ENCODE data around the gene IFNA16.
"Not testable (repeated sequence)": the region's sequence is repeated elsewhere in the genome, so short reads cannot be mapped to it uniquely, and the experiment has no call there.

The IFNA16 gene

DNA sequence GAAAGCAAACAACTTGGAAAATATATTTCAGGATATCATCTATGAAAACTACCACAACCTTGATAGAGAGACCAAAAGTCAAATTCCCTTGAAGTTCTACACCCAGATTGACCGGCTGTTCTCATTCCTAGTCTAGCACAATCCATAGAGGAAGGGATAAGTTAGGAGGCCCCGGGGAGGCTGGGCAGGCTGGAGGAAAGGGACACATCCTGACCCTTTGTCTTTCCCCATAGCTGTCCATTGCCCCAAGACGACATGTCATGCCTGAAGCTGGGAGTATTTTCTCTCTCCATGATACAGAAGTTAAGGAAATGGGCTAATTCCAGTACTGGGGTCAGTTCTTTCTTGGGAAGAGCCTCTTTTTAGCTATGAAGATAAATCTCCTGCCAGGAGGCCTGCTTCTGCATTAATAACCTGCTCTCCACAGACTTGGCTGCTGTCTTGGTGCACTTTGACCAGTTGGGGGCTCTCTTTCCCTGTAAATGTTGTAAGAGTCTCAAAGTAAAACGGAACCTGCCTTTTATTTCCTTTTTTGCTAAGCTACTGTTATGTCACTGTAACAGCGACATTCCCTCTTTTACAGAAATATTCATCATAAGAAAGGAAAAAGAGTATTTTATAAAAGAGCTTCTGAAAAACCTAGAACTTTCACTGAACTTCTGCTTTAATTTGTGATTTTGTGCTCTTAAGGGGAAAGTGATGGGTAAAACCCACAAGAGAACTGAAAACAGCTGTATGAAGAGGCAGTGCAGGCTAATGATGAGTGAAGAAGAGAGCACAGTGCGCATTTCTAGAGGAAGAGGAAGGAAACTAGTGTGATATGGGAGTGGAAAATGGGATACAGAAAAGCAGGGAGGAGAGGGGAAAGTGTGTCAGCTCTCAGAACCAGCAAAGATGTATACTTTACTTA lies 22.0 kb downstream of the IFNA16 start:
- DNase-seq: not testable (repeated sequence)

DNA sequence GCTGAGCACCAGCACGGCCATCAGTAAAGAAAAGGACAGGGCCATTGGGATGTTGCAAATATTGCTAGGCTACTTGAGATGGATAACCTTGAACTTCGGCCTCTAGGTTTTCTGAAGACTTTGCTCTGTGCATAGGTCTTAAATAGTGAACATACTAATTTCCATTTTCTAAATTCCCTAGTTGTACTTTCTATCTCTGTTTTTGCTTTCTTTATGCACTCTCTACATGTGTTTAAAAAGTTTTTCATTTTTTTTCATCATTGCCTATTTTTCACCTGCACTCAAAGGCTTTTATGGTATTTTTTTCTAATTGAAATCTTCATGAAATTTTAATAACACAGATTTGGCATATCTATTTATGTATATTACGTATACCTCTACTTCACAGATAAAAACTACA lies 29.6 kb downstream of the IFNA16 start, which contains the start of gene IFNA4:
Gene IFNA4, minus strand, starts transcription at position 101 of the 400 bp plus-strand sequence. Its CDS starts 56 bp downstream, at position 45.
- not testable (repeated sequence) for DNase-seq

DNA sequence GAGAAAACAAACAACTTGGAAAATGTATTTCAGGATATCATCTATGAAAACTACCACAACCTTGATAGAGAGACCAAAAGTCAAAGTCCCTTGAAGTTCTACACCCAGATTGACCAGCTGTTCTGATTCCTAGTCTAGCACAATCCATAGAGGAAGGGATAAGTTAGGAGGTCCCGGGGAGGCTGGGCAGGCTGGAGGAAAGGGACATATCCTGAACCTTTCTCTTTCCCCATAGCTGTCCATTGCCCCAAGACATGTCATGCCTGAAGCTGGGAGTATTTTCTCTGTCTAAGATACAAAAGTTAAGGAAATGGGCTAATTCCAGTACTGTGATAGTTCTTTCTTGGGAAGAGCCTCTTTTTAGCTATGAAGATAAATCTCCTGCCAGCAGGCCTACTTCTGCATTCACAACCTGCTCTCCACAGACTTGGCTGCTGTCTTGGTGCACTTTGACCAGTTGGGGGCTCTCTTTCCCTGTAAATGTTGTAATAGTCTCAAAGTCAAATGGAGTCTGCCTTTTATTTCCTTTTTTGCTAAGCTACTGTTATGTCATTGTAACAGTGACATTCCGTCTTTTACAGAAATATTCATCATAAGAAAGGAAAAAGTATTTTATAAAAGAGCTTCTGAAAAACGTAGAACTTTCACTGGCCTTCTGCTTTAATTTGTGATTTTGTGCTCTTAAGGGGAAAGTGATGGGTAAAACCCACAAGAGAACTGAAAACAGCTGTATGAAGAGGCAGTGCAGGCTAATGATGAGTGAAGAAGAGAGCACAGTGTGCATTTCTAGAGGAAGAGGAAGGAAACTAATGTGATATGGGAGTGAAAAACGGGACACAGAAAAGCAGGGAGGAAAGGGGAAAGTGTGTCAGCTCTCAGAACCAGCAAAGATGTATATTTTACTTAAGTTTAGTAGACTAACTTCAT lies 34.0 kb downstream of the IFNA16 start:
- DNase-seq: not testable (repeated sequence)

DNA sequence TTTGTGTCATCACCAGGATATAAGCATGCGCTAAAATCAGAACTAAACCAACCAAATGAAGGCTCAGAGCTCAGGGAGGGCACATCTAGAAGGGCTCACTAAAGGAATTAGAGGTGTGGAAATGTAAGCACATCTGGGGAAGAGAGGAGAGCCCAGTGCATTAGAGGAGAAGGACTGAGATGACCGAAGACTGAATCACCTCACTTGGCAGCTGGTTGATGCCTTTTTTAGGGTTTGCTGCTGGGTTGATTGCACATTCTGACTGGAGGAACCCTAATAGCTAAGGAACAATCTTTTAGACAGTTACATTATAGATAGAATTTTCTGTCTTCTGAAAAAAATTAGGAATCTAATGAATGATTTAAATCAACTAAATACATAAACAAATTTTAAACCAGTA lies 42.4 kb downstream of the IFNA16 start:
- no peak for DNase-seq

DNA sequence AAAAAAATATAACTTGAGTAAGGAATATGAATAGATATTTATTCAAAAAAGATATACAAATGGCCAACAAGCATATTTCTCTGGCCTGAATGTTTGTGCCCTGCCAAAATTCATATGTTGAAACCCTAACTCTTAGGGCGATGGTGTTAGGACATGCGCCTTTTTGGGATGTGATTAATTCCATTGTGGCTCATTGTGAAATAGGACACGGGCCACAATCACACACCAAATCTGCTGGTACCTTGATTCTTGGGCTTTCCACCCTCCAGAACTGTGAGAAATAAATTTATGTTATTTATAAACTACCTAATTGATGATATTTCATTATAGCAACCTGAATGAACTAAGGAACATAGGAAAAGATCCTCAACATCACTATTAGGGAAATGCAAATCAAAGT lies 45.0 kb downstream of the IFNA16 start:
- DNase-seq: no peak

DNA sequence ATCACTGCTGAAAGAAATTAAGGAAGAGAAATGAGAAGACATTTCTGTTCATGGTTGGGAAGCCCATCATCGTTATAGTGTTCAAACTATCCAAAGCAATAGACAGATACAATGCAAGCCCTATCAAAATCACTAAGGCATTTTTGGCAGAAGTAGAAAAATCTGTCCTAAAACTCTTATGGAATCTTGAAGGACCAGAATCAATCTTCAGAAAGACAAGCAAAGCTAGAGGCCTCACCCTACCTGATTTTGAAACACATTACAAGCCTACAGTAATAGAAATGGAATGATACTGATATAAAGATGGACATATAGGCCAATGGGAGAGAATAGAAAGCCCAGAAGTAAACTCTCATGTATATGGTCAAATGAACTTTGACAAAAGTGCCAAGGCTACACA lies 45.8 kb downstream of the IFNA16 start:
- DNase-seq: no peak

DNA sequence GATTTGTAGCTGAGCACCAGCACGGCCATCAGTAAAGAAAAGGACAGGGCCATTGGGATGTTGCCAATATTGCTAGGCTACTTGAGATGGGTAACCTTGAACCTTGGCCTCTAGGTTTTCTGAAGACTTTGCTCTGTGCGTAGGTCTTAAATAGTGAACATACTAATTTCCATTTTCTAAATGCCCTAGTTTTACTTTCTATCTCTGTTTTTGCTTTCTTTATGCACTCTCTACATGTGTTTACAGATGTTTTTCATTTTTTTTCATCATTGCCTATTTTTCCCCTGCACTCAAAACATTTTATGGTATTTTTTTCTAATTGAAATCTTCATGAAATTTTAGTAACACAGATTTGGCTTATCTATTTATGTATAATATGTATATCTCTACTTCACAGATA lies 50.6 kb downstream of the IFNA16 start, which contains the start of gene IFNA21:
Gene IFNA21, minus strand, starts transcription at position 101 of the 400 bp plus-strand sequence. Its CDS starts 48 bp downstream, at position 53.
- DNase-seq: not testable (repeated sequence)

Data from activated gamma-delta T cell (primary cell).